ENCODE measurements around the gene HIP1.
"Not testable (repeated sequence)": the region's sequence is repeated elsewhere in the genome, so short reads cannot be mapped to it uniquely, and the experiment has no call there.

HIP1 gene

GRCh38 chr7:75639071-75639885 lies 99.5 kb downstream of the HIP1 start:
- peak; percentile 76 for DNase-seq

GRCh38 chr7:75638594-75639070 lies 100.1 kb downstream of the HIP1 start:
- peak; percentile 70 for DNase-seq

- no peak for DNase-seq
These were observed 100.7 kb downstream of the HIP1 start for GRCh38 chr7:75637854-75638593.

- no peak for DNase-seq
These were observed 103.7 kb downstream of the HIP1 start for GRCh38 chr7:75635036-75635435.

GRCh38 chr7:75632587-75632986 lies 106.2 kb downstream of the HIP1 start:
- not testable (repeated sequence) for DNase-seq

- DNase-seq: no peak
These were observed 107.0 kb downstream of the HIP1 start for GRCh38 chr7:75631711-75632110.

- no peak for DNase-seq
These were observed 108.2 kb downstream of the HIP1 start for GRCh38 chr7:75630549-75630948.

GRCh38 chr7:75629044-75629443 lies 109.7 kb downstream of the HIP1 start:
- DNase-seq: no peak

- DNase-seq: no peak
These were observed 110.7 kb downstream of the HIP1 start for GRCh38 chr7:75628055-75628454.

GRCh38 chr7:75626954-75627353 lies 111.8 kb downstream of the HIP1 start:
- DNase-seq: no peak

- DNase-seq: no peak
These were observed 112.9 kb downstream of the HIP1 start for GRCh38 chr7:75625868-75626267.

GRCh38 chr7:75624134-75624832 lies 114.5 kb downstream of the HIP1 start:
- DNase-seq: no peak

- DNase-seq: no peak
These were observed 115.2 kb downstream of the HIP1 start for GRCh38 chr7:75623390-75624133.

- no peak for DNase-seq
These were observed 117.6 kb downstream of the HIP1 start for GRCh38 chr7:75621124-75621523.

GRCh38 chr7:75619636-75620035 lies 119.1 kb downstream of the HIP1 start:
- no peak for DNase-seq

- DNase-seq: peak; percentile 58
These were observed 121.0 kb downstream of the HIP1 start for GRCh38 chr7:75617634-75618234.

- DNase-seq: no peak
These were observed 122.1 kb downstream of the HIP1 start for GRCh38 chr7:75616421-75617167.

GRCh38 chr7:75614401-75614800 lies 124.3 kb downstream of the HIP1 start:
- DNase-seq: no peak

GRCh38 chr7:75613351-75613750 lies 125.4 kb downstream of the HIP1 start:
- DNase-seq: no peak

GRCh38 chr7:75611557-75612178 lies 127.1 kb downstream of the HIP1 start:
- peak; percentile 66 for DNase-seq

- DNase-seq: not testable (repeated sequence)
These were observed 129.3 kb downstream of the HIP1 start for GRCh38 chr7:75609416-75609815.

All from left hindlimb (tissue), 1 donor.